ENCODE measurements around the gene CALML4. TPM values are rescaled to one million over a fixed set of nuclear protein-coding genes. Genes with fewer than 3 reads are reported as not detected.
A peak's percentile ranks its signal among the peaks of the same experiment; 100 is the strongest.
"Not testable (repeated sequence)": the region's sequence is repeated elsewhere in the genome, so short reads cannot be mapped to it uniquely, and the experiment has no call there.

The CALML4 gene
- total RNA-seq, 2 experiments from 2014 or later: 9.6 to 11.7 TPM

DNA sequence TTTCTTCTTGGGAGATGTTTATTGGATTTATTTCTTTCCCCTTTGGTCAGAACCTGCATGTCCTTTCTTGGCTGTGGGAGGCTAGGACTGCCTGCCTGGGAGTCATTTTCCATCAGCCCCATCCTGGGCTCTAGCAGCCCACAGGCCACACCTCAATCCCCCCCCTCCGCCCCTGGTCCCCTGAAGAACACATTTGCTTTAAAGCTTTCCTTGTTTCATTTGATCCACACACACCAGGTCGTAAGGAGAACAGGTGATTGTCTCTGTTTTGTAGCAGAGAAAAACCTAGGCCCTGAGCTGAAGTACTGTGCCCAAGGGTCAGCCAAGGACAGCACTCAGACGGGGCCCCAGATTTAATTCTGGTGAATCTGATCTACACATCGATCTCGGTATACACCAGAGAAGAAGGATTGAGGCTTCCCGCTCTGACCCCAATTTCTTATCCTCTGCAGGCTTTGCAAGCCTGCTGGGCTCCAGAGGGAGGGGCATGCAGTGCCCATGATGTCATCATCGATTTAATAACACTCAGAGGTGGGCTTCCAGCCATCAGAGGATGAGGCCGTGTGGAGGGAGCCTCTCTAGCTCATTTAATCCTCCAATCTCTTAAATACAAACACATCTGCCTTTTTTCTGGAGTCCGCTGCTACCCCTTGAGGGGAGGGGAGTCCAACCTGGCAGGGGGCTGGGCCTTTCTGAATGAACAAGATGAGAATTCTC is 26.1 kb upstream of the CALML4 start:
- ATAC-seq (no peak), DNase-seq (no peak)
- ChIA-PET CTCF (interaction anchor here (1.2 to 3.3 kb wide), 3 partner anchors 19 to 75 kb away, joined by 3 to 15 read pairs (median 5); partner anchors contain the start of gene FEM1B), POLR2A (interaction anchor here (0.6 to 4.1 kb wide), 2 partner anchors 46 to 67 kb away, joined by 5 to 32 read pairs; partner anchors contain the start of gene FEM1B)
- H3K4me3 Mint-ChIP-seq: peak overlapping the region; percentile 36
- peaks cover 35% of the 10 kb centered on the region for H3K4me1 Mint-ChIP-seq (ENCODE audit: low read depth)
- peaks cover 9% of the 10 kb centered on the region for H3K36me3 Mint-ChIP-seq (ENCODE audit: low read depth)
- no peaks in the 10 kb centered on the region for H3K9me3 Mint-ChIP-seq (ENCODE audit: insufficient read depth)
- peak overlapping the region; percentile 58 for H3K27ac Mint-ChIP-seq
- H3K27me3 Mint-ChIP-seq (ENCODE audit: low read depth): no peaks in the 10 kb centered on the region

DNA sequence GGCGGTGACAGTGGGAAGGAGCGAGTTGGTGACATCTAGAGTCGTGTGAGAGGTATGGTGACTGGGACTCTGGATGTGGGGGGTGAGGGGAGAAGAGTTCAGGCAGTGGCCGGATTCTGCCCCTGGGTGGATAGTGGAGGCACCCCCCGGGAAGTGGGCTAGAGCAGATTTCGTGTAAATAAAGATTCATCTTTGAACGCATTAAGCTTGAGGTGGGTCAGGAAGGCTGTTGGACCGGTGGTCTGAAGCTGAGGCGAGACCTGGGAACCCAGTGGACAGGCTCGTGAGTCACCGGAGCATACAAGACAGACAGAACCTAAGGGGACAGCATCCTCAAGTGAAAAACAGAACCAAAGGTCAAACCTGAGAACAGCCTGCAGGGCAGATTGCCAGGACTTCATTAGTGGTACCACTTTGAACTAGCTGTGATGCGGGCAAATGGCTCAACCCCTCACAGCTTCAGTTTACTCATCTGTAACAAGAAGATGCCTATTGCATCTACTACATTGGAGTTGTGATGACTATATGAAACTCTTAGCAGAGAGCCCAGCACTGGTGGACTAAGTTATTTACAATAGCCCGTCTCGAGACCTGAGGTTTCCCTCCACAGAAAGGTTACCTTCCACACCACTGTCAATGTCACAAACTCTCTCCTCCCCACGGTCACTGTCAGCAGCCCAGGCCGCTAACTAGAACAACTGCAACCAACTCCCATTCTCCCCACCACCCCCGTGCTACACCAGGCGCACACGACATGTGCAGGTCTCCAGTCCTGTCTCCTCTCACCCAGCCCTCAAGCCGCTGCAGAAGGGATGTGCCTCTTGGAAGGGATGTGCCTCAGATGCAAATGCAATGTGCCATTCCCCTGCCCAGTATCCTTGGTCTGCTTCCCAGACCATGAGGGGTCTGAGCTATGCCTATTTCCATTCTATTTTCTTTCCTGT is 25.3 kb upstream of the CALML4 start:
- CTCF ChIA-PET: interaction anchor here (0.6 to 3.3 kb wide), 7 partner anchors 10 to 76 kb away, joined by 3 to 15 read pairs (median 4); no protein-coding TSS in a partner anchor
- Mint-ChIP-seq H3K36me3 (ENCODE audit: low read depth) (peaks cover 9% of the 10 kb centered on the region), H3K27me3 (ENCODE audit: low read depth) (no peaks in the 10 kb centered on the region), H3K4me3 (peak overlapping the region; percentile 90), H3K27ac (peak overlapping the region; percentile 93), H3K4me1 (ENCODE audit: low read depth) (peaks cover 40% of the 10 kb centered on the region), H3K9me3 (ENCODE audit: insufficient read depth) (no peaks in the 10 kb centered on the region)
- ATAC-seq (no peak), DNase-seq (peak; percentile 24)
- POLR2A ChIA-PET: interaction anchor here (0.5 to 4.1 kb wide), 4 partner anchors 10 to 390 kb away, joined by 3 to 32 read pairs (median 4); partner anchors contain the start of genes FEM1B and PIAS1

DNA sequence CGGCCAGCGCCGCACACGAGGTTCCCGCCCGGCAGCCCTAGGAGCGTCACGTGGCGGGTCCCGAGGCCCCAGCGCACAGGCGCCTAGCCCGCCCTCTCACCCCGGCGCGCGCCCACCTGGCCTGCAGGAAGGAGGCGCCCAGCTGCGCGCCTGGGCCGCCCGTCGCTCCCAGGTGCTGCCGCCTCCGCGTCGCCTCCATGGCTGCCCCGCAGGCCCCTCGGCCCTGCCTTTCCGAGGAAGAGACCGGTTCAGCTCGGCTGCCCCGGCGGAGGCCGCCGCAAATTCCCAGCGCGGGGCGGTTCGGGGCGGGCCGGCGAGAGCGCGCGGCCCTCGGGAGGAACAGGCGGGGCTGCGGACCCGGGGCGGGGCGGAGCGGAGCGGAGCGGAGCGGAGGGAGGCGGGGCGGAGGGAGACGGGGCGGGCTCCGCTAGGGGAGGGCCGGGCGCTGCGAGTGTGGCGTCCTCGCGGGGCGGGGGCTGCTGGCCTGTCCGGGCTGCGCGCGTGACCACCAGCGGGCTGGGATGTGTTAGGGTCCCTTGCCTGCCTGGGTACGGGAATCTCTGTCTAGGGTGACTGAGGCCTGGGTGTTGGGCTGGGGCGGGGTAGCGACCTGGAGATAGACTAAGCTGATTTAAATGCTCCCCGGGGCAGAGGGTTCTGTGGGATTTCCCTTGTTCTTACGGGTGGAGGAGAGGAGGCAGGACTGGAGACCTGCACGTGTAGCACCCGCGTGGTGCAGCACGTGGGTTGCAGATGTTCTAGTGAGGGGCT is 24.4 kb upstream of the CALML4 start, which contains the start of gene CLN6:
Gene CLN6, minus strand, starts transcription at position 343 of the 771 bp plus-strand sequence. Its CDS starts 144 bp downstream, at position 199.
- peak within 1 kb of the TSS; percentile 90 for H3K4me3 Mint-ChIP-seq
- H3K36me3 Mint-ChIP-seq (ENCODE audit: low read depth): peaks cover 17% of the 10 kb centered on the region
- H3K27ac Mint-ChIP-seq: peak within 1 kb of the TSS; percentile 93
- CTCF ChIA-PET: interaction anchor here (0.7 to 3.3 kb wide), 9 partner anchors 10 to 77 kb away, joined by 3 to 15 read pairs (median 5); partner anchors contain the start of gene FEM1B
- POLR2A ChIA-PET: interaction anchor here (0.5 to 4.1 kb wide), 6 partner anchors 9 to 389 kb away, joined by 3 to 32 read pairs (median 4); partner anchors contain the start of genes FEM1B and PIAS1
- no peaks in the 10 kb centered on the region for H3K27me3 Mint-ChIP-seq (ENCODE audit: low read depth)
- no peaks in the 10 kb centered on the region for H3K9me3 Mint-ChIP-seq (ENCODE audit: insufficient read depth)
- DNase-seq (peak; percentile 89), ATAC-seq (peak; percentile 92)
- peaks cover 48% of the 10 kb centered on the region for H3K4me1 Mint-ChIP-seq (ENCODE audit: low read depth)

DNA sequence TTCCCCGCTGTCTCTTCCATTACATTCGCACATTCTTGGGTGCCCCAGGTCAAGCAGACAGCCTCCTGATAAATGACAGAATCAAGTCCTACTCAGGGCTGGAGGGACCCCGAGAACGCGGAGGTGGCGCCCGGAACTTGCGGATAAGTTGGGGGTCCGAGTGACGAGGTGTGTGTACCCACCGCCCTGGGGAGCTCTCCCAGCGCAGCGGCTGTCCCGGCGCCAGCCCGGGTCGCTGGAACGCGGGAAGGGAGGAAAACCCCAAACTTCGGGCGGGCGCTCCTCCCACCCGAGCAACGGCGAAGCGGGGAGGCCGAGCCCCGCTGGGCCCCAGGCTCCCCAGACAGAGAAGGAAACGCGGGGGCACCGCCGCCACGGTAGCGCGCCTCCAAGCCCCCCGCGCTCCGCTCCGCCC is 23.8 kb upstream of the CALML4 start:
- Mint-ChIP-seq H3K27ac (peak overlapping the region; percentile 87), H3K27me3 (ENCODE audit: low read depth) (no peaks in the 10 kb centered on the region), H3K36me3 (ENCODE audit: low read depth) (peaks cover 18% of the 10 kb centered on the region), H3K4me3 (peak overlapping the region; percentile 90), H3K9me3 (ENCODE audit: insufficient read depth) (no peaks in the 10 kb centered on the region), H3K4me1 (ENCODE audit: low read depth) (peaks cover 52% of the 10 kb centered on the region)
- CTCF ChIA-PET: interaction anchor here (0.8 to 1.8 kb wide), 8 partner anchors 9 to 77 kb away, joined by 3 to 12 read pairs (median 4); partner anchors contain the start of gene FEM1B
- POLR2A ChIA-PET: interaction anchor here (0.6 to 4.1 kb wide), 4 partner anchors 9 to 179 kb away, joined by 3 to 32 read pairs (median 6); partner anchors contain the start of genes FEM1B and PIAS1
- peak; percentile 1 for ATAC-seq
- DNase-seq: peak; percentile 34

DNA sequence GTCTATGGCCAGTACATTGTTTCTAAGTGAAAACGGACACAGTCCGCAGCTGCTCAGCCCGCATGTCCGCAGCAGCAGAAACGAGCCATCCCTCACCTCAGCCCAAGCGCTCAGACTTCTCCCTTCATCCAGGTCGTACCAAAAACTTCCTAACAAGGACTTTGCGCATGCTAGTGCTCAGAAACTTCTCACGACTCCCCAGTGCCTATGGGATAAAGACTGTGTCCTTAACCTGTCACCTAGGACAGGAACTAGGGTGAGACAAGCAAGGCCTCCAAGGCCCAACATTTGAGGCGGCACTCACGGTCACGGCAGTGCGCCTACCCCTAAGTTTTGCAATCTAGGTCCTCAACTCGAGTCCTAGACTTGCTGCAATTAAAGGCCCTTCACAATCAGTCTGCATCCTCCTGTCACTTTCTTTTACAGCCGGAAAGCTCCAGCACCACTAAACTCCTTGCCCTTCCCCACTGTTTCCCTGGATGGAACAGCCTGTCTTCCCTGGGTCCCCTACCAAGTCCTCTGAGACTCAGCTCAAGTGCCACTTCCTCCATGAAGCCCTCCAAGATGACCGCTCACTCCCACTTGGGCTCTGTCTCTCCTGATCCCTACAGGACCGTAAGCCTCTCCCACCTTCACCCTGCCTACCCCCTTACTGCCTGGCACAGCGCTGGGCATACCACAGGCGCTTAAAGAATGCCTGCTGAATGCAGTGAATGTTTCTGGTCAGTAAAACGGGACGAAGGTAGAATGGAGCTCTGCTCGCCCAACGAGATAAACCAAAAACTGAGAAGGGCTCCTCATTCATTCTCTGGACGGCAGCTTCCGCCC is 23.2 kb upstream of the CALML4 start:
- peak overlapping the region; percentile 87 for H3K27ac Mint-ChIP-seq
- no peaks in the 10 kb centered on the region for H3K27me3 Mint-ChIP-seq (ENCODE audit: low read depth)
- H3K4me3 Mint-ChIP-seq: peak overlapping the region; percentile 90
- peaks cover 19% of the 10 kb centered on the region for H3K36me3 Mint-ChIP-seq (ENCODE audit: low read depth)
- ATAC-seq (no peak), DNase-seq (peak; percentile 22)
- ChIA-PET POLR2A (interaction anchor here (0.6 to 4.1 kb wide), 7 partner anchors 8 to 1898 kb away, joined by 3 to 32 read pairs (median 6); partner anchors contain the start of genes FEM1B and PIAS1), CTCF (interaction anchor here (0.7 to 1.8 kb wide), 8 partner anchors 8 to 78 kb away, joined by 3 to 8 read pairs (median 4); partner anchors contain the start of gene FEM1B)
- peaks cover 52% of the 10 kb centered on the region for H3K4me1 Mint-ChIP-seq (ENCODE audit: low read depth)
- no peaks in the 10 kb centered on the region for H3K9me3 Mint-ChIP-seq (ENCODE audit: insufficient read depth)

DNA sequence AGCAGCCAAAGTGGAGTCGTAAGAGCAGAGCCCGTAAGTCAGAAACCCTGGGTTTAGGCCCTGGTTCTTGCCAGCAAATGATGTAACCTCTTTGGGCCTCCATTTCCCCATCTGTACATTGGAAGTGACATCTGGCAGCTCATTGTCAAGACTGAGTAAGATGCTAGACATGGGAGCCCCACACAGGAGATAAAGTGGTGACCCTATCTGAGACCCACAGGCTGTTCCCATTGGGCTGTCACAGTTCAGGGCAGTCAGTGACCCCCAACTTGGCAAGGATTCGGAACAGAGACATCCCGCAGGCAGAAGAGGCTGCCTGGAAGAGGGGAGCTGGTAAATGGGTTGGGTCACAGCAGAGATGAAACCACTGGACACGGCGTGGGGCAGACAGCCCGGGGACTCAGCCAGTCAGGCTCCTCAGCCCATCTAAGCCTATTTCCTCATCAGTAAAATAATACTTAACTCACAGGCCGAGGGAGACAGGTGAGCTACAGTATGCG is 22.6 kb upstream of the CALML4 start:
- POLR2A ChIA-PET: interaction anchor here (0.5 to 4.1 kb wide), 6 partner anchors 11 to 1897 kb away, joined by 3 to 32 read pairs (median 5); partner anchors contain the start of genes FEM1B and PIAS1
- H3K27ac Mint-ChIP-seq: peak overlapping the region; percentile 87
- no peak for ATAC-seq

DNA sequence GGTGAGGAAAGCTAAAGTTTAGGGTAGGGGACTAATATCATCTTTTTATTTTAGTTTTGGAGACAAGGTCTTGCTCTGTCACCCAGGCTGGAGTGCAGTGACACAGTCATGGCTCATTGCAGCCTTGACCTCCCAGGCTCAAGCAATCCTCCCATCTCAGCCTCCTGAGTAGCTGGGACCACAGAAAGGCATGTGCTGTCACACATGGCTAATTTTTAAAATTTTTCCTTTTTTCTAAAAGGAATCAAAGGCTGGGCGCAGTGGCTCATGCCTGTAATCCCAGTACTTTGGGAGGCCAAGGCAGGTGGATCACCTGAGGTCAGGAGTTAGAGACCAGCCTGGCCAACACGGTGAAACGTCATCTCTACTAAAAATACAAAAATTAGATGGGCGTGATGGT is 20.3 kb upstream of the CALML4 start:
- H3K27me3 Mint-ChIP-seq (ENCODE audit: low read depth); H3K9me3 Mint-ChIP-seq (ENCODE audit: insufficient read depth); DNase-seq; ATAC-seq: not testable (repeated sequence)
- Mint-ChIP-seq H3K4me1 (ENCODE audit: low read depth) (peaks cover 53% of the 10 kb centered on the region), H3K27ac (peak overlapping the region; percentile 40), H3K36me3 (ENCODE audit: low read depth) (peaks cover 30% of the 10 kb centered on the region), H3K4me3 (peak overlapping the region; percentile 51)
- ChIA-PET POLR2A (interaction anchor here (1.1 kb wide), 1 partner anchor 52 kb away, joined by 3 read pairs; no protein-coding TSS in a partner anchor), CTCF (interaction anchor here (2.9 kb wide), 1 partner anchor 14 kb away, joined by 10 read pairs; no protein-coding TSS in a partner anchor)

More for the DNA sequence above, 22.6 kb upstream of the CALML4 start:
- CTCF ChIA-PET: interaction anchor here (0.7 to 1.3 kb wide), 3 partner anchors 16 to 55 kb away, joined by 3 read pairs; no protein-coding TSS in a partner anchor
- no peaks in the 10 kb centered on the region for H3K27me3 Mint-ChIP-seq (ENCODE audit: low read depth)
- no peak for DNase-seq
- peaks cover 58% of the 10 kb centered on the region for H3K4me1 Mint-ChIP-seq (ENCODE audit: low read depth)
- H3K4me3 Mint-ChIP-seq: peak overlapping the region; percentile 90
- peaks cover 26% of the 10 kb centered on the region for H3K36me3 Mint-ChIP-seq (ENCODE audit: low read depth)
- no peaks in the 10 kb centered on the region for H3K9me3 Mint-ChIP-seq (ENCODE audit: insufficient read depth)

DNA sequence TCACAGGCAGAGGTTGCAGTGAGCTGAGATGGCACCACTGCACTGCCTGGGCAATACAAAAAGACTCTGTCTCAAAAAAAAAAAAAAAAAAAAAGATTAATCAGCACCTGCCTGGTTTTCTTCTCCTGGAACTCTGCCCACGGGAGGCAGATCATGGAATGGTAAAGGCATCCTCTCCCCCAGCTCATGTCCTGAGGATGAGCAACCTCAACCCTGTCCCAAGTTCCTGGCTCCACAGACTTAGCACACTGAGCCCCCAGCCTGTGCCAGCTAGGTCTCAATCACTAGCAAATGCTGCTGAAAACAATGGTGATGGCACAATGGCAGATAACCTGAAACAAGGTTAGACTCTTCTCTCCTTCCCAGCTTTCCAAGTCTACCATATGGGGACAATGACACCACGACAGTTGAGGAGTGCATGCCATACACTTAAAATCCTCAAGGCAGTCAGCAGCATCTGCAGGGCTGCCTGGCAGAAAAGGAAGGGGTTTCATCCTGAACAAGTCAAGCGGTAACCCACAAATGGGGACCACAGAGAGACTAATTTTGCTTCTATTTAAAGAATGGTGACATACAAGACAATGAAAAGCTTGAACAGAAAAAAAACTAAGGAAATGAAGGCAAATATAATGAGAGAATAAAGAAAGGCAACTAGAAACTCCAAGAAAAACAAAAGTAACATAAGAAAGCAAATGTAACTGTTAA is 19.6 kb upstream of the CALML4 start:
- CTCF ChIA-PET: interaction anchor here (2.9 kb wide), 1 partner anchor 14 kb away, joined by 10 read pairs; no protein-coding TSS in a partner anchor
- H3K4me1 Mint-ChIP-seq (ENCODE audit: low read depth): peaks cover 47% of the 10 kb centered on the region
- H3K36me3 Mint-ChIP-seq (ENCODE audit: low read depth): peaks cover 30% of the 10 kb centered on the region
- peak overlapping the region; percentile 51 for H3K4me3 Mint-ChIP-seq
- DNase-seq (peak; percentile 69), ATAC-seq (no peak)
- no peaks in the 10 kb centered on the region for H3K27me3 Mint-ChIP-seq (ENCODE audit: low read depth)
- peak overlapping the region; percentile 70 for H3K27ac Mint-ChIP-seq
- H3K9me3 Mint-ChIP-seq (ENCODE audit: insufficient read depth): no peaks in the 10 kb centered on the region
- POLR2A ChIA-PET: interaction anchor here (1.1 kb wide), 1 partner anchor 52 kb away, joined by 3 read pairs; no protein-coding TSS in a partner anchor

DNA sequence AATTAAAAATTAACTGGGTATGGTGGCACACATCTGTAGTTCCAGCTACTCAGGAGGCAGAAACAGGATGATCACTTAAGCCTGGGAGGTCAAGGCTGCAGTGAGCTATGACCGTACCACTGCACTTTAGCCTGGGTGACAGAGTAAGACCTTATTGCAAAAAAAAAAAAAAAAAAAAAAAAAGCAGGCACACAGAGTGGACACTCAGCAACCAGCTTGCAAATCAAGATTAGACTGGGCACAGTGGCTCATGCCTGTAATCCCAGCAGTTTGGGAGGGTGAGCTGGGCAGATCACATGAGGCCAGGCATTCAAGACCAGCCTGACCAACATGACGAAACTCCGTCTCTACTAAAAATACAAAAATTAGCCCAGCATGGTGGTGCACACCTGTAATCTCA is 19.0 kb upstream of the CALML4 start:
- POLR2A ChIA-PET: interaction anchor here (1.1 kb wide), 1 partner anchor 53 kb away, joined by 3 read pairs; no protein-coding TSS in a partner anchor
- Mint-ChIP-seq H3K36me3 (ENCODE audit: low read depth) (peaks cover 32% of the 10 kb centered on the region), H3K9me3 (ENCODE audit: insufficient read depth) (no peaks in the 10 kb centered on the region), H3K27me3 (ENCODE audit: low read depth) (no peaks in the 10 kb centered on the region), H3K4me3 (no peak overlapping the region), H3K27ac (no peak overlapping the region), H3K4me1 (ENCODE audit: low read depth) (peaks cover 46% of the 10 kb centered on the region)
- ATAC-seq (no peak), DNase-seq (no peak)
- CTCF ChIA-PET: interaction anchor here (0.5 to 2.9 kb wide), 2 partner anchors 11 to 13 kb away, joined by 4 to 10 read pairs; no protein-coding TSS in a partner anchor
